GM20431 (cell line): ENCODE results near the gene CNTN5.
"Not testable (repeated sequence)": the region's sequence is repeated elsewhere in the genome, so short reads cannot be mapped to it uniquely, and the experiment has no call there.

Source experiments
- in situ Hi-C: fragments of 300-500 bp; cut with MseI, MboI; formaldehyde crosslinking; loops from one replicate; pipeline ENCODE4 v1.15.0; 2020; ENCODE audit warnings: low sequenced_read_pairs; ENCODE audit not compliant: unreplicated experiment

The CNTN5 gene

DNA sequence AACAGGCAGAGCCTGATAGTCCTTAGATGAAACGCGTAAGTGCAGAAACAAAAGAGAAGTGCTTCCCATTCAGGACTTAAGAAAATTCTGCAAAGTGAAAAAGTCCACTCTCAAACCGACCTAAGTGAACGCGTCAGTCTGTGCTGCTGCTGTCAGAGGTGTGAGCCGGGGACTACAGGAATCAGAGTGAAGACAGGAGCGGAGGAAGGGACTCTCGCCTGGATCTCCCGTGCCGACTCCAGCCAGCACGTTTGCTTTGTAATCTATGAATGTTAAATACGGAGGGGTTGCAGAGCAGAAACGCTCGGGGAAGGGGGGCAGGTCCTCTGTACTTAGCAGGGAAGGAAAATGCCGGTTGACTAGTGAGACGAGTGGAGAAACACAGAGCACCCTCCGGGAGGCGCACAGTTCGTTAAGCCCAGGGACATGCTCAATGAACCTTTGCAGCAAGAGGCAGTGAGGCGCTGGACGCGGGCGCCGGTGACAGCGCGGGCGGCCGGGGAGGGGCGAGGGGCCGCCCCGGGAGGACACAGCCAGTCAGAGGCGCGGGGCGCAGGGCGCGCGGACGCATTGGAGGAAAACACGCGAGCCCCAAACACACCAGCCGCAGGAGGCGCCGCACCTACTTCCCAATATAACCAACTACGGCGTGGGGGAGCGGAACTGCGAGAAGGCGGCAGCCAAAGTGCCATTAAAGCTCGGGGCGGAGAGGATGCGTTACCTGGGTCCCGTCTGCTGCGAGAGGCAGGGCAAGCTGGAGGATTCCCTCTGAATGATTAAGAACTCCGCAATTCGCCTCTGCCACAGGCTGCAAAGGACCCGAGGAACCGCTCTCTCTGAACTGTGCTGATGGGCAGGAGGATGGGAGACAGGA lies at the start of gene CNTN5:
TSS of gene CNTN5 (plus strand) at position 598 of the 874 bp plus-strand sequence.
- in situ Hi-C loops = no loop called here

DNA sequence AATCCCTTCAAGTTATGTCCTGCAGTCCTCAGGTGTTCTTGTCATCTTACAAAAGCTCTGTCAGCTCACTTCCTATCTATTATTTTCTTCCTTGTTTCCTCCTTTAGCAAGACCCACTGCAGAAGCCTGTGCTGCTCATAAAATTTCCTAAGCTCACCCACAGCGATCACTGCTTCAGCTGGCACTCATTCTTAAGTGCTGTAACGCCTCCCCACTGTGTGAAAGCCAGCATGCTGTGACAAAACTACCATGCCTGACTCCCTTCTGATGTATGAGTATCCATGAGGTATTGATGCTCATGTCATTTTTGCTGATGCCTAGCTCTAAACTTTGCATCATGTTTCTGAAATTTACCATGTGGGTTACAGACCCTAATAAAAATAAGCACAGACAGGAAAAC lies 41.5 kb upstream of the CNTN5 start:
- in situ Hi-C loops = no loop called here

DNA sequence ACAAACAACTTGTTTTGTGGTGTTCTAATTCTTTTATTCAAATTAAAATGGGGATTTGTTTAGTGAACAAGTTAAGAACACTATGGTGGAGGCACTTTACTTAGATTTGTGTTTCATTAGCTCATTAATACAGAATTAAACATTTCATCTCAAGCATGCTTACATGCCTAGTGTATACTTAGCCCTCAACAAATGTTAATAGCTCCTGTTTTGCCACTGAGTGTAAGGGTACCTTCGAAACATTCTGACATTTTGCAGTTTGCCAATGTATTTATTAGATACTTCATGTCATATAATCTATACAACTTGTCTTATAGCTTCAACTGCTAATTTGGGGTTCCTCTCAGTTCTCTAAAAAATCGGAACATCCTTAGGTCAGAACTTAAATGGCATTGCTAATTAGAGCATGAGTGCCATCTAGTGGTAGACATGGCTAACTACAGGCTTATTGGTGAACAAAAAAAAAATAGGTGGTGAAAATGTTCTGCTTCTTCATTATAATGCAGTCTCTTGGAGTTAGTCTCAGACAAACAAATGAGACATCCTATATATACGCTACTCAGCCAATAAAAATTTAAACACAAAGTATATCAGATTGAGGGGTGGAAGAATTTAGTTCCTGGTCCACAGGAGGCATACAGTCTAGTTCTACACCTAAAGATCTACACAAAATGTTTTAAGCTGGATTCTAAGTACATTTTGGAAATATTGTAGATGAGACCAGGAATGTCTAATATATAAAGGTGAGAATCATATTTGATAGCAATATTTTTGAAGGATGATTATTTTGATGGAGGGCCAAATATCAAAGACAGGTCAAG lies 4.9 kb upstream of the CNTN5 start:
- in situ Hi-C loops = no loop called here

DNA sequence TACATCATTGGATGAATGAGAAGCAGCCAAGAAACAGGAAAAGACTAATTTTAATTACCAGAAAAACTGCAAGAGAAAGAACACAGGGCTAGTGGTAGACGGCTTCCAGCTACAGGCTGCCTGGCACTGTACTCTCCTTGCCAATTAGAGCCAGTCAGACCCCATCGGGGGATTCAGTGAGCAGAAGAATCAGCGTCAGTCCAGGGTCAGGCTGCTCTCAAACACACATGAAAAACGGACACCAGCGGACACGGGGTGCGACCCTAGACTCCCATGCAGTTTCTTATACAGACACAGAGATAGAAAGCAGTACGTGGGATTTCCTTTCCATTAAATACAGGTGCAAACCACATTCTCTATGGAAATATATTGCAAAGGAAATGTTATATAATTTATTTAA lies 1.1 kb upstream of the CNTN5 start:
- in situ Hi-C loops = no loop called here

DNA sequence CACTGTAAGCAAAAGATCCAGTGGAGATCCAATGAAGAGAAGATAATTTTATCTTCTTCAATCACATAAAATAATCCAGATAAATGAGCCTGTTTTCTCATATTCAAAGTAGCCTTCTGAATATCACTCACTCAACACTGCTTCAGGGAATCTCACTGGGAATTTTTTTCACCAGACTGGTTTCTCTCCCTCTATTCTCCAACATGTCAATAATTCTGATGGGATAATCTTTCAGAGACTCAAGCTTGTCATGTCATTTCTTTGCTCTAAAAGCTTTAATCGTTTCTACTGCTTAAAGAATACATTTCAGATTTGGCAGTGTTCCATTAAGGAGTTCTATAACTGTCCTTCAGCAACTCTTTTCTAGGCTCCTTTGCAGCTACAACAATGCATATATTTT lies 16.3 kb downstream of the CNTN5 start:
- in situ Hi-C loops = no loop called here

DNA sequence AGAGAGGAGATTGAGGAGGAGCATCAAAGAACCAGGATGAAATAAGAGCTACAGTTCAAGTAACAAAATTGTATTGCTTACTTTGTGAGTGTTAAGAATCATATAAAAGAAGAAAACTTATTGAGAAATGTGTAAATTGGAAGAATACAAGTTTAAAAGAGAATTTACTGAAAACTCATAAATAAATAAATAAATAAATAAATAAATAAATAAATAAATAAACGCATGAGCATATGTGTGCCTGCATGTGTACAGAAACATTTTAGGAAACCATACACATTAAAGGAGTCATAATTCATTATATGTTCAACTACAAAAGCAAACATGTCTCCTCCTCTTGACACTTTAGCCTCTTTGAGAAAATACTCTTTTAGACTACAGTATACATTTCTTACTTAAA lies 42.6 kb downstream of the CNTN5 start:
- in situ Hi-C loops = no loop called here

DNA sequence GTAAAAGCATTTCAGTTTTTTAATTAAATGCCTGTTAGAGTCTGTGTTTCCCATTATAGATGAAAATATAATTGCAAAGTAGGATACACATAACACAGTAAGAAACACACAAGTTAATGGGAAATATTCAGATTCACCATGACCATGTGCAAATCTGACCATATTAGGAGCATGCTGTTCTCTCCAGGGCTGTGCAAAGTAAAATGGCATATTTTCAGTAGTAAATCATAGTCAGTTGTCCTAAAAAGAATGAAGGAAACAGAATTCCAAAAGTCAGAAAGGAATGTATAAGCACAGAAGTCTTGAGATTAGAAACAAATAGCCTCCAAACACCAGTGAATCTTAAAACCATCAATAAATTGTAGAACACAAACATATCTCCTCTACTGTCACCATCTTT lies 44.4 kb downstream of the CNTN5 start:
- in situ Hi-C loops = no loop called here

DNA sequence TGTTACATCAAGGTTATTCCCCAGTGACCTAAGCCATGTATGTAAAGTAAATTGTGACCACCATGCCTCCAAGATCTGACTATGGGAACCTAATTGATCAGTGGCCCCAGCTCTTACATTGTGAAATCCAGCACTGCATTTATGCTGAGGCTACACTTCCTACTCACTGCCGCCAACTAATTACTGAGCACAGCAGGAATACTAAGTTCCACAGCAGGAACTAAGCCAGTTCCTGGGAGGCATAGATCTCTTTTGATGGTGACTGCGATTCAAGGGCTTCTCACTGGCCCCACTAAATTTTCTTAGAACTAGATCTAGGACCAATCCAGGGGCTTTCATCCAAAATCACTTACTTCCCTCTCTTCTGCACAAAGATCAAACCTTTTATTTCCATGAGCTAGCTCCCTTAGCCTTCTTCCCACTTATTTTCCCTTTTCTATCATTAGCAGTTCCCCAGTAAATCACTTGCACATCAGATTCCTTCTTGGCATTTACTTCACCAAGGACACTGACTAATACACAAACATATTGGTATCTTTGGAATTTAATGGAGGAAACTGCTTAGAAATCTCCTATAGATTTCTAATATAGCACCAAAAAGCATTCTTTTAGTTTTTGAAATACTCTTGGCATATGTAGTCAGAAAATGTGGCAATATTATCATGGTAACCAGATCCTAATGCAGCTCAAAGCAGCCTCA lies 46.0 kb downstream of the CNTN5 start:
- in situ Hi-C loops = no loop called here

DNA sequence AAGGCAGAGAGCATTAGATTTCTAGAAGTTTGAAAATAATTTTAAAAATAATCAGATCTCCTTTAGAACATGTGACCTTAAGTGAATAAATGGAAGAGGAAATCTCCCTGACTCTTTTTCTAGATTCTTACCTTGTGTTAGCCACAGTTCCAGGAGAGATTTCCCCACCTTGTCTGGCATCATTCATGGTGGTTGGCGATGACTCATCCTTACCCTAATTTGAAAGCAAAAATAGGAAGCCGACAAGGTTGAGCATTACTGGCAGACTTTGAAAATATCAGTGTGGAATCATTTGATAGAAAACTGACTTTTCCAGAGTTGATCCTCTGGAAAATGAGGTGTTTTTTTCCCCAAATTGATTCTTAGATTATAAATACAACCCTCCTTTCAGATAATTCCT lies 48.1 kb downstream of the CNTN5 start:
- in situ Hi-C loops = no loop called here

DNA sequence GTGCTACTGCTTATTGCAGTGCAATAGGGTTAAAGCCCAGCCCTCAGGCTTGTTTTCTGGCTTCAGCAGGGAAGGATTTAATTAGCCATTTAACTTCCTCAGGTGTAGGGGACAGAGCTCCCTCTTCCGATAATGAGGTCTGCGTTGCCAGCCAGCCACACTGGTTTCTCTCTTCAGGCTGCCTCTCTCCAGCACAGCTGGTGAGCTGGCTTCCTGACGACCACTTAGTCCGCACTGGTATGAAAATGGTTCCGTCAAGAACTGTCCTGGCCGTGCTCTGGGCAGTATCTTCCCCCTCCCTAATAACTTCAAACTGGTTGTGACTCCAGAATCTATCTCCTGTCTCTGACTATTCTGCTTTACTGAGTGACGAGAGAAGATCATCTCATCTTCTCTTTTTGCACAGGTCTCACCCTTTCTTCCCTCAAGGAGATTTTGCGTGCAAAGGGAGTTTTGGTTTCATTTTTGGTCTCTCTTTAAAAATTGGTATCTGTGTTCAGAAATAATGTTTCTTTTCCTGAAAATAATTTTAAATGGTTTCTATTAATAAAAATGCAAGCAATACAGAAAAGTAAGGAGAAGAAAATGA lies 49.2 kb downstream of the CNTN5 start:
- in situ Hi-C loops = no loop called here

DNA sequence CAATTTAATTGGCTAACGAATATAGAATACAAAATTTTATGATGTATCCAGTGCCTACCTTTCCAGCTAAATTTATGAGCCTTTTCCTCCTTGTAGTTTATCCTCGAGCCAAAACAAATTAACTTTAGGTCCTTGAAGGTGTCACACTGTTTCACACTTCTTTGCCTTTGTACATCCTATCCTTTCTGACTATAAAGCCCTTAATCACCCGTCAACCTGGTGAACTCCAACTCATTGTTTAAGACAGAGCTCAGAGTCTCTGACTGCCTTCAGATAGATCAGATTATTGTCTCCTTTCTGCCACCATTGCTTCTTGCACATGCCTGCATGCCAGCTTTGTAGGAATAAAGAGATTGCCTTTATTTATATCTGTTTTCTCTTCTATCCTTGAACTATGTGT lies 58.8 kb downstream of the CNTN5 start:
- in situ Hi-C loops = no loop called here

DNA sequence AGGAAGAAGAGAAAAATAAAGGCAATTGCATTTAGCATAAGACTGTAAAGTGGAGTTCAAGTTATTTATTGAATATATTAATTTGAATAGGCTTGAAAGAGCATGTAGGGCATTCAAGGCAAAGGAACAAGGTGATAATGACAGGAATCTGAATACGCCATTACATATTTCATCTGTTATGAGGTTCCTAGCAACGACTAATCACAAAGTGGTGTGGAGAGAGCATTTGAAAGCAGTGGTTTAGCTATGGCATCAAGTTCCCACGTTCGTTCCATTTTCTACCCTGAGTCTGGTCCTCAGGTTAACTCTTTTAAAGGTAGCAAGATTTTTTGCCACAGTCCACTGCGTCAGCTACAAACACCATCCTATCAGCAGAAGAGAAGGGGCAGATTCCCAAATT lies 59.4 kb downstream of the CNTN5 start:
- in situ Hi-C loops = no loop called here

DNA sequence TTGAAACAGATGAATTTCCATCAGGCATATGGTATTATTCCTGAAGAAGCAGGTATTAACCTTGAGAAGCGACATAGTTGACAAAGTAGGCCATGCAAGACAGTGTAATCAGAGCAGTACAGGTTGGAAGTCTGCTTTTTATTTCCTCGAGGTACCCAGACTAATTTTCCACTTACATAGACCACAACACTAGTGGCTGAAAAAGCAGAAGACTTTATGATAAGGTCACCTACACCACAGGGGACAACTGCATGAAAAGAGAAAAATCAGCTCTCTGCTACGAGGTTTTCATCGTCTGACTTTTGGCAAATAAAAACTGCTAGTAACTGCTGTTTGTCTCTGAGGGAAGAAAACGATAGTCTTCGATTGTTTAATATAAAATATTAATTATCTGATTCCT lies 77.5 kb downstream of the CNTN5 start:
- in situ Hi-C loops = no loop called here

DNA sequence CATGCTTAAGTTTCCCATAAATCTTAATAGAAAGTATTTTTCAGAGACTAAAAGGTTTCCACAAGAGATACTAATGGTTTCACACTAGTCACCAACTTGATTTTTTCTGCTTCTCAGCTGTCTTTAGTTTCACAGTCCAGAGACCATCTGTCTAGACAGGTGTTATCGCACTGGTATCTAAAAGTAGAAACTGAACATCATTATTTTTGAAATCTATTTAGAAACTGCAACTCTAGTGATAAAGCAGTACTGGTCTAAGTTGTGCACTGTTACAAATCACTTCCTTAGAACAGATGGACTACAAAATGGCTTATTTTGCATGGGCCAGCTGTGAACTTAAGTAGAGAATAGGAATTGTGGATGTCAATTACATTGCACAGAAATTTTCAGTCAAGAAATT lies 78.0 kb downstream of the CNTN5 start:
- in situ Hi-C loops = no loop called here

DNA sequence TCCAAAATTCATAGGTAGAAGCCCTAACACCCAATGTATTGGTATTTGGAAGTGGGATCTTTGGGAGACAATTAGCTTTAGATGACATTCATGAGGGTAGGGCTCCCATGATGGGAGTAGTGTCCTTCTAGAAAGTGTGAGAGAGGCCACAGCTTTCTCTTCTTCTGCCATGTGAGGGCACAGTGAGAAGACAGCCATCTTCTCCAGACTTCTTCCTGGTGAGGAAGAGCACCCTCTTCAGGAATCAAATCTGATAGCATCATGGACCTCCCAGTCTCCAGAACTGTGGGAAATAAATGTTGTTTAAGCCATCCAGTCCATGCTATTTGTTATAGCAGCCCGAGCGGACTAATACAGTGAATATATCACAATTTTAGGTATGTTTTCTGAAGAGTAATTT lies 96.9 kb downstream of the CNTN5 start:
- in situ Hi-C loops = no loop called here

DNA sequence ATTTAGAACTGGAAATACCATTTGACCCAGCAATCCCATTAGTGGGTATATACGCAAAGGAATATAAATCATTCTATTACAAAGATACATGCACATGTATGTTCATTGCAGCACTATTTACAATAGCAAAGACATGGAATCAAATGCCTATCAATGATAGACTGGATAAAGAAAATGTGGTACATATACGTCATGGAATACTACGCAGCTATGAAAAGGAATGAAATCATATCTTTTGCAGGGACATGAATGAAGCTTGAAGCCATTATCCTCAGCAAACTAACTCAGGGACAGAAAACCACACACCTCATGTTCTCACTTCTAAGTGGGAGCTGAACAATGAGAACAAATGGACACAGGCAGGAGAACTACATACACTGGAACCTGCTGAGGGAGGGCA lies 113.1 kb downstream of the CNTN5 start:
- in situ Hi-C loops = not testable (repeated sequence)

DNA sequence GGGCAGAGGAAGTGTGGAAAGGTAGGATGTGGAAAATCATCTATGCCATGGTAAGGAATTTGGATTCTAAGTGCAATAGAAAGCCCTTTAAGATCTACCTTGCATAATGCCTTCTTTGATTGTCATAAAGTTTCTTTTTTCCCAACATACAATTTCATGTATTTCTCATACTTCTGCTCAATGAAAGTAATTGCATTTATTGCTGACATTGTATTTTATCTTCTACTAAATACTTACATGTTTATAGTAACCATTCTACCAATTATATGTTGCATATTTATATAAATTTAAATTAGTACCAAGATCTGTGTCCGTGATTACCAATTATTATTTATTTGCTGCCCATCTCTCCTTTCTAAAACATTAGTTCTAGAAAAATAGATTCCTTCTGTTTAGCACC lies 114.8 kb downstream of the CNTN5 start:
- in situ Hi-C loops = no loop called here

DNA sequence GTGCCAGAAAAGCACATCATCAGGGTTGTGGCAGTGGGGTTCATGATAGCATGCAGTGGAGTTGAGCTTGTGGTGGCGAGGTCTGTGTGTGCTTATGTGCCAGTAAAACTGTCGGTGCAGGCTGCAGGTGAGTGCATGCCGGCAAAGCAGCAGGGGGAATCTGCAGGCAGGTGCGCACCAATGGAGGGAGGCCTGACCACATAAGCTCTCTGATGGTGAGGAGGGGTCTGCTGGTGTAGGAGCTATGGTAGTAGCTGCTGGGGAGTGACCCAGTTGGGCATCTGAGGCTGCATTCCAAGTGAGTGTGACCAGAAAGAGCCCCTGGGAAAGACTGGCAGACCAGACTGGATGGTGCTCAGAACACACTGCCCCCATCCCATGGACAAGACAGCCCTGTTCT lies 121.5 kb downstream of the CNTN5 start:
- in situ Hi-C loops = no loop called here

DNA sequence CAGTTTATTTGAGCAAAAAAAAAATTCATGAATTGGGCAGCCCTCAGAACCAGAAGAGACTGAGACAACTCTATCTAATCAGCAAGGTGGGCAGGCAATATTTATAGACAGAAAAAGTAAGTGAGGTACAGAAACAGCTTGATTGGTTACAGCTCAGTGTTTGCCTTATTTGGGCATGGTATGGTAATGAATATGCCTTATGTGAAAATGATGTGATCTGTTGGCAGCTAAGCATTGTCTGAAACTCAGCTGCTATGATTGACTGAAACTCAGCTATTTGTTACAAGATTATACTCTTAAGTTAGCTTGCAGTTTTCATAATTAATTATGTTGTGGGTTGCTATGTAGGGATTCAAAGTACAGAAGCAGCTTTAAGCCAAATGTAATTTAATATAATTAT lies 127.6 kb downstream of the CNTN5 start:
- in situ Hi-C loops = no loop called here

DNA sequence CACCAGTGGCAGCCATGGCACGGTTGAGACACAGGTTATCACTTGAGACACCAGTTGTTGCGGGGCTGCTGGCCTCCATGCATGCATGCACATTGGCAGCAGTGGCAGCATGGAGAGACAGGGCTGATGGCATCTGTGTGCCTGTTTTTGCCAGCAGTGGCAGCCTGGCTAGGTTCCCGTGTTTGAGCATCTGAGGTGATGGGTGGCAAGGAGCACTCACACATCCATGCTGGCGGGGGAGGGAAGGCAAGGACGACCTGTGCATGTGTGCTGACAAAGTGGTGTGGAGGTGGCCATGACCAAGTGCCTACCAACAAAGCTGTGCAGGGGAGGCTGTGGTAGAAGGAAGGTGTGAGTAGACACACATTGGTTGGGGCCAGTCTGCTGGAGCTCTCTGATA lies 133.5 kb downstream of the CNTN5 start:
- in situ Hi-C loops = no loop called here
